ENCODE results near the gene MEF2C. TPM values are rescaled to one million over a fixed set of nuclear protein-coding genes. Genes with fewer than 3 reads are reported as not detected.

Gene MEF2C
- total RNA-seq, 1 donor from 2014 or later: 20.5 TPM

DNA sequence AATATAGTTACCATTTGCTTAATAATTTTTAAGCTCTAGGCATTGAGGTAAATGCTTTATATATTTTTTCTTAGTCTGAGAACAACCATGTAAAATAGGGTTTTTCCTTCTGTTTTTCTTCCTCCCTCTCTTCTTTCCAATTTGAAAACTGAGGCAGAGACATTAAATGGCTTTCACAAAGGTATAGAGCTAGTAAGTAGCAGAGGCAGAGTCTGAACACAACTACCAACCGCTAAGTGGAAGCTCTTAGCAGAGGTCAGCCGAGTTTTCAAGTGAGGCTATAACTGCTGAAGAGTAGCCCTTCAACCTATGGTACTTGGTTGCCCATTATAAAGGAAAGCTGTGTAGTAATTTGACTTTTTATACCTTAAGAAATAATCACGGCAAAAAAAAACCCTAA is 187.1 kb downstream of the MEF2C start:
- no peak overlapping the region for H3K4me2 ChIP-seq (ENCODE audit: low read length)
- H3K4me1 Mint-ChIP-seq (ENCODE audit: low read depth, unreplicated experiment): peaks cover 10% of the 10 kb centered on the region
- no peak overlapping the region for H3K9ac ChIP-seq (ENCODE audit: low read length)
- peaks cover 20% of the 10 kb centered on the region for H3K4me1 ChIP-seq (ENCODE audit: insufficient read depth, low read length)
- H3K4me3 ChIP-seq (ENCODE audit: insufficient read depth, low read depth, low read length): no peak overlapping the region
- H3K9me3 Mint-ChIP-seq (ENCODE audit: unreplicated experiment): peaks cover 13% of the 10 kb centered on the region
- no peaks in the 10 kb centered on the region for H3K79me2 ChIP-seq (ENCODE audit: insufficient read depth, low read length)
- H3K4me3 Mint-ChIP-seq (ENCODE audit: unreplicated experiment): no peak overlapping the region
- FAIRE-seq: no peak
- no peak overlapping the region for H3K27ac ChIP-seq (ENCODE audit: low read depth, low read length)
- H4K20me1 ChIP-seq (ENCODE audit: insufficient read depth, low read length): no peaks in the 10 kb centered on the region
- no peaks in the 10 kb centered on the region for H3K9me3 ChIP-seq (ENCODE audit: insufficient read depth, low read depth, low read length)
- H2AFZ ChIP-seq (ENCODE audit: low read depth, low read length): no peak overlapping the region
- H3K27me3 Mint-ChIP-seq (ENCODE audit: low read depth, unreplicated experiment): peaks cover 66% of the 10 kb centered on the region
- no peak overlapping the region for H3K27ac Mint-ChIP-seq (ENCODE audit: unreplicated experiment)
- TF ChIP-seq, protein P1, sequence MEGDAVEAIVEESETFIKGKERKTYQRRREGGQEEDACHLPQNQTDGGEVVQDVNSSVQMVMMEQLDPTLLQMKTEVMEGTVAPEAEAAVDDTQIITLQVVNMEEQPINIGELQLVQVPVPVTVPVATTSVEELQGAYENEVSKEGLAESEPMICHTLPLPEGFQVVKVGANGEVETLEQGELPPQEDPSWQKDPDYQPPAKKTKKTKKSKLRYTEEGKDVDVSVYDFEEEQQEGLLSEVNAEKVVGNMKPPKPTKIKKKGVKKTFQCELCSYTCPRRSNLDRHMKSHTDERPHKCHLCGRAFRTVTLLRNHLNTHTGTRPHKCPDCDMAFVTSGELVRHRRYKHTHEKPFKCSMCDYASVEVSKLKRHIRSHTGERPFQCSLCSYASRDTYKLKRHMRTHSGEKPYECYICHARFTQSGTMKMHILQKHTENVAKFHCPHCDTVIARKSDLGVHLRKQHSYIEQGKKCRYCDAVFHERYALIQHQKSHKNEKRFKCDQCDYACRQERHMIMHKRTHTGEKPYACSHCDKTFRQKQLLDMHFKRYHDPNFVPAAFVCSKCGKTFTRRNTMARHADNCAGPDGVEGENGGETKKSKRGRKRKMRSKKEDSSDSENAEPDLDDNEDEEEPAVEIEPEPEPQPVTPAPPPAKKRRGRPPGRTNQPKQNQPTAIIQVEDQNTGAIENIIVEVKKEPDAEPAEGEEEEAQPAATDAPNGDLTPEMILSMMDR (IDR thresholded peaks at IDR 0.05; ENCODE audit: insufficient read depth, low read depth, low read length): no peak
- TF ChIP-seq EZH2 (IDR thresholded peaks at IDR 0.05; ENCODE audit: insufficient read depth, low read length): no peak
- no peaks in the 10 kb centered on the region for H3K36me3 ChIP-seq (ENCODE audit: insufficient read depth, low read length)
- DNase-seq (ENCODE audit: low read depth): no peak
- peaks cover 16% of the 10 kb centered on the region for H3K27me3 ChIP-seq (ENCODE audit: insufficient read depth, low read length)
- no peaks in the 10 kb centered on the region for H3K36me3 Mint-ChIP-seq (ENCODE audit: low read depth, unreplicated experiment)

DNA sequence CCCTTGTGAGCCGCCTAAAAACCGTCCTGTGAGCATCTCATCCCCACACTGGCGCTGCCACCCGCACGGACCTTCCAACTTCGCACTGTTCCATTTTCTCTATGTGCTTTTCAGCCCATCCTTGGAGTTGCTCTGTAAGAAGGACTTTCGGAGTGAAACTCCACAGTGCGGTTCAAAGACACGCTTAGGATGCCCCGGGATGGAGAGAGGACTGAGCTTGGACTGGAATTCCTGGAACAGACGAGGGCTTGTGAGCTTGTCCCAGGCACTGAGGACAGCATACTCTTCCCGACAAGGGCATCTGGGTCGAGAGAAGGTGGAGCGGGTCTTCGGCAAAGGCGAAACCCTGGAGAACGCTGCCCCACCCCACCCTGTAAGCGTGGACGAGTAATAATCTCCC is 187.8 kb downstream of the MEF2C start:
- Histone ChIP-seq H3K36me3 (ENCODE audit: insufficient read depth, low read length) (no peaks in the 10 kb centered on the region), H3K79me2 (ENCODE audit: insufficient read depth, low read length) (no peaks in the 10 kb centered on the region), H3K9me3 (ENCODE audit: insufficient read depth, low read depth, low read length) (no peaks in the 10 kb centered on the region), H3K27me3 (ENCODE audit: insufficient read depth, low read length) (peaks cover 21% of the 10 kb centered on the region), H4K20me1 (ENCODE audit: insufficient read depth, low read length) (no peaks in the 10 kb centered on the region), H3K9ac (ENCODE audit: low read length) (no peak overlapping the region), H2AFZ (ENCODE audit: low read depth, low read length) (peak overlapping the region; percentile 24), H3K27ac (ENCODE audit: low read depth, low read length) (no peak overlapping the region), H3K4me3 (ENCODE audit: insufficient read depth, low read depth, low read length) (no peak overlapping the region), H3K4me1 (ENCODE audit: insufficient read depth, low read length) (peaks cover 20% of the 10 kb centered on the region), H3K4me2 (ENCODE audit: low read length) (peak overlapping the region; percentile 67)
- Mint-ChIP-seq H3K9me3 (ENCODE audit: unreplicated experiment) (peaks cover 18% of the 10 kb centered on the region), H3K27me3 (ENCODE audit: low read depth, unreplicated experiment) (peaks cover 73% of the 10 kb centered on the region), H3K4me3 (ENCODE audit: unreplicated experiment) (no peak overlapping the region), H3K27ac (ENCODE audit: unreplicated experiment) (no peak overlapping the region), H3K36me3 (ENCODE audit: low read depth, unreplicated experiment) (no peaks in the 10 kb centered on the region), H3K4me1 (ENCODE audit: low read depth, unreplicated experiment) (peaks cover 17% of the 10 kb centered on the region)
- TF ChIP-seq, protein P1 (IDR thresholded peaks at IDR 0.05; ENCODE audit: insufficient read depth, low read depth, low read length): no peak
- peak; percentile 64 for TF ChIP-seq EZH2 (IDR thresholded peaks at IDR 0.05; ENCODE audit: insufficient read depth, low read length)
- FAIRE-seq: no peak
- DNase-seq (ENCODE audit: low read depth): no peak

DNA sequence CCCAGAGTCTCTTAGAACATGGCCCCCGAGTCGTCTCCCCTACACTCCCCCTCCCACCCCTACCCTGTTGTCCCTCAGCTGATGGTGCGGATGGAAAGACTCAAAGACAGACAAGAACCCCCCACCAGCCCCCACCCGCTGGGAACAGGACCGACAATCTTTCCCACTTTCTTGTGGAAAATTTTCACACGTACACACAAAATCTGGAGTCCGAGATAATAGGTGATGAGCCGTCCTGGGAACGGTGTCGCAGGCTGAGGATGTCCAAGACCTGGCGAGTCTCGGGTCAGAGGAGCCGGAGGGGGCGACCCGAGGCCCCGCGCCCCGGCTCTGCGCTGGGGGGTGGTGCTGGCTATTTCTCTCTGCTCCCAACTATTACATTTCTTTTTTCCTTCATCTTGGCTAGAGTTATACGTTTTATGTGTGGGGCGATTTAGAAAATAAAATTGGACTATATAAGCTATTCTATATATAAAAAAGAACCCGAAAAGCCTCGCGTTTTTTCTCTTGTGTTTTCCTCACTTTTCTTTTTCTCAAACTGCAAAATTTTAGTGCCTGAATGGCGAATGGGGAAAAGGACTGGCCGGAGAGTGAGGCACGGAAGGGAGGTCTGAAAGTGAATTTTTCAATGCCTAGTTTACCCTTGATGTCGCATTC is 188.8 kb downstream of the MEF2C start:
- Histone ChIP-seq H4K20me1 (ENCODE audit: insufficient read depth, low read length) (no peaks in the 10 kb centered on the region), H3K9me3 (ENCODE audit: insufficient read depth, low read depth, low read length) (no peaks in the 10 kb centered on the region), H3K4me2 (ENCODE audit: low read length) (peak overlapping the region; percentile 35), H3K4me3 (ENCODE audit: insufficient read depth, low read depth, low read length) (no peak overlapping the region), H3K79me2 (ENCODE audit: insufficient read depth, low read length) (peaks cover 2% of the 10 kb centered on the region), H3K27me3 (ENCODE audit: insufficient read depth, low read length) (peaks cover 29% of the 10 kb centered on the region), H3K27ac (ENCODE audit: low read depth, low read length) (no peak overlapping the region), H3K9ac (ENCODE audit: low read length) (no peak overlapping the region), H2AFZ (ENCODE audit: low read depth, low read length) (peak overlapping the region; percentile 28), H3K4me1 (ENCODE audit: insufficient read depth, low read length) (peaks cover 20% of the 10 kb centered on the region), H3K36me3 (ENCODE audit: insufficient read depth, low read length) (no peaks in the 10 kb centered on the region)
- no peak for TF ChIP-seq EZH2 (IDR thresholded peaks at IDR 0.05; ENCODE audit: insufficient read depth, low read length)
- TF ChIP-seq, protein P1 (IDR thresholded peaks at IDR 0.05; ENCODE audit: insufficient read depth, low read depth, low read length): no peak
- FAIRE-seq: no peak
- no peak overlapping the region for H3K4me3 Mint-ChIP-seq (ENCODE audit: unreplicated experiment)
- peaks cover 77% of the 10 kb centered on the region for H3K27me3 Mint-ChIP-seq (ENCODE audit: low read depth, unreplicated experiment)
- no peak overlapping the region for H3K27ac Mint-ChIP-seq (ENCODE audit: unreplicated experiment)
- H3K4me1 Mint-ChIP-seq (ENCODE audit: low read depth, unreplicated experiment): peaks cover 17% of the 10 kb centered on the region
- DNase-seq (ENCODE audit: low read depth): no peak
- H3K36me3 Mint-ChIP-seq (ENCODE audit: low read depth, unreplicated experiment): no peaks in the 10 kb centered on the region
- peaks cover 19% of the 10 kb centered on the region for H3K9me3 Mint-ChIP-seq (ENCODE audit: unreplicated experiment)
